LNCAP (cell line): ENCODE results near the gene PRDM16.

Experiments used
- TF ChIP-seq, protein P1 (sequence below): fragments of 450-650 bp; IDR thresholded peaks from 2 replicates; pipeline ENCODE4 v1.5.1; 2017; ENCODE audit warnings: mild to moderate bottlenecking

The PRDM16 gene

DNA sequence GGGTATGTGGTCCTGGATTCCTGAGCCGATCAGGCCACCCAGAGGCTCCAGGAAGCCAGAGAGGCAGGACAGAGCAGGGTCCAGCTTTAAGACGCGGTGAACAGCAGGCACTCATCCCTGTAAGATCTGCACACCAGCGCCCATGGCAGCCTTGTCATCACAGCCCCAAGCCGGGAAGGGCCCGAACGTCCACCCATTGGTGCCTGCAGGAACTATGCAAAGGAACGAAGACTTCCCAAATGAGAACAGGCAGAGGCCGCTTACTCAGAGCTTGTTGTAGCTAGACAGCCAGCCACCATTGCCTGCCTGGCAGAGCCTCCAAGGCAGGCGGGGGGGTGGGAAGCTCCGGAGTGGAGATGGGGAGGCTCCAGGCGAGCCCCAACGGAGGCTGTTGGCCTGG lies 373.3 kb downstream of the PRDM16 start:
- TF ChIP-seq, protein P1, sequence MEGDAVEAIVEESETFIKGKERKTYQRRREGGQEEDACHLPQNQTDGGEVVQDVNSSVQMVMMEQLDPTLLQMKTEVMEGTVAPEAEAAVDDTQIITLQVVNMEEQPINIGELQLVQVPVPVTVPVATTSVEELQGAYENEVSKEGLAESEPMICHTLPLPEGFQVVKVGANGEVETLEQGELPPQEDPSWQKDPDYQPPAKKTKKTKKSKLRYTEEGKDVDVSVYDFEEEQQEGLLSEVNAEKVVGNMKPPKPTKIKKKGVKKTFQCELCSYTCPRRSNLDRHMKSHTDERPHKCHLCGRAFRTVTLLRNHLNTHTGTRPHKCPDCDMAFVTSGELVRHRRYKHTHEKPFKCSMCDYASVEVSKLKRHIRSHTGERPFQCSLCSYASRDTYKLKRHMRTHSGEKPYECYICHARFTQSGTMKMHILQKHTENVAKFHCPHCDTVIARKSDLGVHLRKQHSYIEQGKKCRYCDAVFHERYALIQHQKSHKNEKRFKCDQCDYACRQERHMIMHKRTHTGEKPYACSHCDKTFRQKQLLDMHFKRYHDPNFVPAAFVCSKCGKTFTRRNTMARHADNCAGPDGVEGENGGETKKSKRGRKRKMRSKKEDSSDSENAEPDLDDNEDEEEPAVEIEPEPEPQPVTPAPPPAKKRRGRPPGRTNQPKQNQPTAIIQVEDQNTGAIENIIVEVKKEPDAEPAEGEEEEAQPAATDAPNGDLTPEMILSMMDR = no peak

GRCh38 chr1:3442901-3443300 lies 373.9 kb downstream of the PRDM16 start:
- TF ChIP-seq, protein P1 = no peak

DNA sequence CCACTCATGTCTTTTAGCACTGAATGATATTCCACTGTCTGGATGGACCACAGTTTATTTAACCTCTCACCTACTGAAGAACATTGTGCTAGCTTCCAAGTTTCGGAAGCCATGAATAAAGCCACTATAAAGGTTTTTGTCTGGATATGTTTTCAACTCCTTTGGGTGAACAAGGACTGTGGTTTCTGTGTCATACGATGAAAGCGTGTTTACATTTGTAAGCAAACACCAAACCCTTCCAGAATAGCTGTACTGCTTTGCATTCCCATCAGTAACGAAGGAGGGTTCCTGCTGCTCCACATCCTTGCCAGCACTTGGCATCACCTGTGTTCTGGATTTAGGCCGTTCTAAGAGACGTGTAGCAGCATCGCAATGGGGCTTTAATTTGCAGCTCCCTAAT lies 374.8 kb downstream of the PRDM16 start:
- TF ChIP-seq, protein P1 = no peak

DNA sequence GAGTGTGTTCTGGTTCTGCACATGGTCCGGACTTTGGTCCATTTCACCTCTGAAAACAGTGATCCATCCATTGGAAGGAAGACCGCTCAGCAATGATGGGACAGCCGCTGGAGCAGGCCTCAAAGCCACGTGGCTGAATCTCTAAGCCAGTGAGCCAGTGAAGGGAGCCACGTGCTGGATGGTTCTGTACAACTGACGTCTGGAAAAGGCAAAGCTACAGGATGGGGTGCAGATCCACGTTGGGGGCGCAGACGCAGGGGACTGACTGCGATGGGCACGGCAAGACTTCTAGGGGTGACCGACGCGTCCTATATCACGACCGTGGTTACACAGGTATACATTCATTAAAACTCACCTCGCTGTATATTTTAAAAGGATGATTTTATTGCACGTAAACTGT lies 375.3 kb downstream of the PRDM16 start:
- TF ChIP-seq, protein P1 = no peak

DNA sequence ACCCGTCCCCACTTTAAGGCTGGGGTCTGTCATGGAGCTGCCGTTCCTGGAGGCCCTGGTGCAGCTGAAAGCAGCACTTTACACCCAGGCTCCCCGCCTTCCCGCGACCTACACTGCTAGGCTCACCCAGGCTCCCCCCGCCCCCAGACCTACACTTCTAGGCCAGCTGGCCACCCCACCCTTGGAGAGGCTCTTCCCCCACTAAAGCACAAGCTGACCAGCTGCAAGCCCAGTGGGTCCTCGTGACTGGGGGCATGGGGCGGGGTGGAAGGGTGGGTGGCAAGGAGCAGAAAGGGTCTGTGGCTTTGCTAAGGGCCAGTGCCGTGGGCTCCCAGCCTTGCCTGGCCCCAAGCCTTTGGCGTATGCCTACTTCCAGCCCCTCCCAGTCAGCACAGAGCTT lies 375.7 kb downstream of the PRDM16 start:
- TF ChIP-seq, protein P1 = no peak

DNA sequence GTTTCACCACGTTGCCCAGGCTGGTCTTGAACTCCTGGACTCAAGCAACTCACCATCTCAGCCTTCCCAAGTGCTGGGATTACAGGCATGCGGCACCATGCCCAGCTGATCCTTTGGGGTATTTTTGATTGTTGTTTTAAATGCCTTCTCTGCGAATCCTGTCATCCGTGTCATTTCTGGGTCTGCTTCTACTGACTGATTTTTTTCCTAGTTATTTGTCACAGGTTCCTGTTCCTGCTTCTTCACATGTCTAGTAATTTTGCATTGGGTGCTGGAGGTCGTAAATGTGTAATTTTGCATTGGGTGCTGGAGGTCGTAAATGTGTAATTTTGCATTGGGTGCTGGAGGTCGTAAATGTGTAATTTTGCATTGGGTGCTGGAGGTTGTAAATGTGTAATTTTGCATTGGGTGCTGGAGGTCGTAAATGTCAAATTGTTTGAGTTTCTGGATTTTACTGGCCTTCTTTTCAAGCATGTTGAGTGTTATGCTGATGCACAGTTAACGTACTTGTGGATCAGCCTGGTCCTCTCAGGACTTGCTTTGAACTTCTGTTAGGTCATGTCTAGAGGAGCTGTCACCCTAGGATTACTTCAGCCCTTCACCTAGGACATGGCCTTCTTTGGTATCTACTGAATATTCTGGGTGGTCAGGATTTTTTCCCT lies 381.3 kb downstream of the PRDM16 start:
- TF ChIP-seq, protein P1 = no peak

DNA sequence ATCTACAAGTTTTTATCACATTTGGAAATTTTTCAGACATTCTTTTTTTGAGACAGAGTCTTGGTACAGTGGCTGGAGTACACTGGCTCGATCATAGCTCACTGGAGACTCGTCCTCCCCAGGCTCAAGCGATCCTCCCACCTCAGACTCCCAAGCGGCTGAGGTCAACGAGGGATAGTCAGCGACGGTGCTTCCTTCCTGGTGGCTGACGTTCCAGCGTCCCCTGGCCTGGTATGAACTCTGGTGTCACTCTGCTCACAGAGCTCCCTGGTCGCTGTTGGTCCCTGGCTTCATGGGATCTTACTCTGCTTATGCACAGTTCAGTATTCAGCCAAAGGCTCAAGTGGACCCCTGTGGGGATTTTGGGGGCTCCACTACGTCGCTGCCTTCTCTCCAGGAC lies 382.0 kb downstream of the PRDM16 start:
- TF ChIP-seq, protein P1 = no peak
